Measurements from ENCODE around the gene RASGRP3. TPM values are rescaled to one million over a fixed set of nuclear protein-coding genes. Genes with fewer than 3 reads are reported as not detected.

Gene RASGRP3
- total and polyA plus RNA-seq, 12 donors, result 2.5 to 23.8 (median 10.7) TPM

GRCh38 chr2:33486544-33486943, 10.1 kb downstream of the RASGRP3 start:
- intact Hi-C loops (cut with DNase I), result no loop called here

GRCh38 chr2:33488178-33488690, 11.8 kb downstream of the RASGRP3 start:
- no peak for DNase-seq

More at GRCh38 chr2:33486544-33486943, 10.1 kb downstream of the RASGRP3 start:
- no peak overlapping the region for H3K27ac ChIP-seq
- TF ChIP-seq CTCF (IDR thresholded peaks at IDR 0.05) (no peak), POLR2A (IDR thresholded peaks at IDR 0.05) (no peak)
- DNase-seq, result no peak
- H3K27me3 ChIP-seq, result no peaks in the 10 kb centered on the region
- H3K9me3 ChIP-seq (replicated peaks in 1 of 3), result peaks cover 0 to 4% (median 0%) of the 10 kb centered on the region in 3 donors
- H3K4me1 ChIP-seq (replicated peaks in 1 of 2), result no peaks in the 10 kb centered on the region
- H3K36me3 ChIP-seq (replicated peaks in 1 of 2), result no peaks in the 10 kb centered on the region
- 87 to 96% (median 88%) methylated on average over 3 of the region's 3 CpGs for WGBS, 4 donors
- H3K4me3 ChIP-seq, result no peak overlapping the region

DNA sequence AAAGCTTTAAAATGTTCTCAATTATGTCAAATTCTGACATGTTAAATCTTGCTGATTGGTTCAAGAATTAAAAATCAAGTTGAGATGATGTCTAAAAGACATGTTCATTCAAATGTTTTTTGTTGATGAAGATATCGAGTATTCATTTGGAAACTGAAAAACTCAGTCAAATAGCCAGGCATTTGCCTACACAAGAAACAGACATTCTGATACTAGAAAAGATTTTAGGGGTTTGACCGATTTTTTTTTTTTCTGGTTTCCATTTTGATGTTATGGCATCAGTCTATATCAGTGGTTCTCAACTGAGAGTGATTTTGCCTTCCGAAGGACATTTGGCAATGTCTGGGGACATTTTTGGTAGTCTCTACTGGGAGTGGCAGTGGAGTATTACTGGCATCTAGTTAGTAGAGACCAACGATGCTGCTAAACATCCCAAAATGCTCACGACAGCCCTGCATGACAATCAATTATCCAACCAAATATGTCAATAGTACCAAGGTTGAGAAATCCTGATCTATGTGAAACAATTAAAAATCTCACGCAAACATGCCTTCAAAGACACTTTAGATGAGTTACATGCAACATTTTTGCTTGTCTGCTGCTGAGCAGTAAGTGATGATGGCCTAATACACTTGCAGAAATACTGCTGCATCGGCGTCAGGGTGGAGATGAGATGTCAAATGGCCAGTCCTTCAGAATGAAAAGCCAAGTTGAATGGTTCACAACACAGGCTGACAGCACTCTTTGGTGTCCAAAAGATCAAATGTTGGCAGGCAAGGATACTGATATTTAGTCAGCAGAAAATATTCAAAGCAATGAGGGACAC, 12.5 kb downstream of the RASGRP3 start:
- no peaks in the 10 kb centered on the region for H3K27me3 ChIP-seq
- H3K36me3 ChIP-seq (replicated peaks in 1 of 2), result no peaks in the 10 kb centered on the region
- H3K9me3 ChIP-seq (replicated peaks in 1 of 3), result peaks cover 0 to 4% (median 0%) of the 10 kb centered on the region in 3 donors
- DNase-seq, result no peak
- intact Hi-C loops (cut with DNase I), result no loop called here
- no peak overlapping the region for H3K27ac ChIP-seq
- no peak for TF ChIP-seq CTCF (IDR thresholded peaks at IDR 0.05)
- TF ChIP-seq POLR2A (IDR thresholded peaks at IDR 0.05), result no peak
- 73 to 88% (median 80%) methylated on average over 8 of the region's 8 CpGs for WGBS, 4 donors
- no peaks in the 10 kb centered on the region for H3K4me1 ChIP-seq (replicated peaks in 1 of 2)
- no peak overlapping the region for H3K4me3 ChIP-seq

More at GRCh38 chr2:33488178-33488690, 11.8 kb downstream of the RASGRP3 start:
- 60 to 78% (median 69%) methylated on average over 2 of the region's 2 CpGs for WGBS, 4 donors
- Histone ChIP-seq H3K36me3 (replicated peaks in 1 of 2) (no peaks in the 10 kb centered on the region), H3K4me1 (replicated peaks in 1 of 2) (no peaks in the 10 kb centered on the region), H3K27me3 (no peaks in the 10 kb centered on the region), H3K4me3 (no peak overlapping the region), H3K9me3 (replicated peaks in 1 of 3) (peaks cover 0 to 4% (median 0%) of the 10 kb centered on the region in 3 donors), H3K27ac (no peak overlapping the region)
- intact Hi-C loops (cut with DNase I), result no loop called here
- TF ChIP-seq POLR2A (IDR thresholded peaks at IDR 0.05) (no peak), CTCF (IDR thresholded peaks at IDR 0.05) (no peak)

GRCh38 chr2:33489835-33490431, 13.5 kb downstream of the RASGRP3 start:
- Histone ChIP-seq H3K27ac (no peak overlapping the region), H3K4me1 (replicated peaks in 1 of 2) (no peaks in the 10 kb centered on the region), H3K36me3 (replicated peaks in 1 of 2) (no peaks in the 10 kb centered on the region), H3K27me3 (no peaks in the 10 kb centered on the region), H3K9me3 (replicated peaks in 1 of 3) (peaks cover 0 to 4% (median 0%) of the 10 kb centered on the region in 3 donors), H3K4me3 (no peak overlapping the region)
- intact Hi-C loops (cut with DNase I), result no loop called here
- TF ChIP-seq POLR2A (IDR thresholded peaks at IDR 0.05) (no peak), CTCF (IDR thresholded peaks at IDR 0.05) (no peak)
- no peak for DNase-seq
- WGBS, 4 donors, result 51 to 65% (median 59%) methylated on average over 2 of the region's 2 CpGs

Measured in adrenal gland (tissue), 12 donors.